Trophoblast cell (in vitro differentiated cells and primary cell): ENCODE measurements around the gene ADARB2.

Experiments used
- DNase-seq, 2 donors: peaks; one replicate each; pipeline ENCODE4 v3.0.0-alpha.2; 2016
- H2AFZ ChIP-seq: 2 replicates; pipeline ENCODE4 v1.6.1; 2013; ENCODE audit warnings: low read length, moderate library complexity, mild to moderate bottlenecking; ENCODE audit not compliant: insufficient read depth, poor library complexity
- H2AK5ac ChIP-seq: 2 replicates; pipeline ENCODE4 v1.6.1; 2013; ENCODE audit warnings: mild to moderate bottlenecking, low read length
- H2BK120ac ChIP-seq: 2 replicates; pipeline ENCODE4 v1.6.1; 2013; ENCODE audit warnings: low read length, mild to moderate bottlenecking, moderate library complexity; ENCODE audit not compliant: insufficient read depth, poor library complexity
- H2BK12ac ChIP-seq: 2 replicates; pipeline ENCODE4 v1.6.1; 2013; ENCODE audit warnings: mild to moderate bottlenecking, low read length, moderate library complexity
- H2BK5ac ChIP-seq: 2 replicates; pipeline ENCODE4 v1.6.1; 2013; ENCODE audit warnings: low read length, low read depth, moderate library complexity, mild to moderate bottlenecking; ENCODE audit not compliant: poor library complexity
- H3K14ac ChIP-seq: 2 replicates; pipeline ENCODE4 v1.6.1; 2013; ENCODE audit warnings: mild to moderate bottlenecking, low read length
- H3K18ac ChIP-seq: 2 replicates; pipeline ENCODE4 v1.6.1; 2013; ENCODE audit warnings: mild to moderate bottlenecking, low read length
- H3K23ac ChIP-seq: 2 replicates; pipeline ENCODE4 v1.6.1; 2013; ENCODE audit warnings: low read length
- H3K27ac ChIP-seq: 2 replicates; pipeline ENCODE4 v1.5.1; 2013; ENCODE audit warnings: low read depth, mild to moderate bottlenecking, inconsistent platforms, low read length, moderate library complexity
- H3K27me3 ChIP-seq: 2 replicates; pipeline ENCODE4 v1.6.1; 2013; ENCODE audit warnings: inconsistent platforms, mild to moderate bottlenecking, low read length, moderate library complexity; ENCODE audit not compliant: insufficient read depth
- H3K36me3 ChIP-seq, 2 experiments: 1 replicate in 1 of 2; 2 replicates in 1 of 2; pipeline ENCODE4 v1.6.1; 2013; ENCODE audit warnings: low read length in 2 of 2, mild to moderate bottlenecking in 2 of 2, moderate library complexity in 1 of 2; ENCODE audit not compliant: insufficient read depth in 2 of 2, control insufficient read depth in 1 of 2
- H3K4ac ChIP-seq: 2 replicates; pipeline ENCODE4 v1.6.1; 2013; ENCODE audit warnings: low read depth, mild to moderate bottlenecking, low read length, moderate library complexity
- H3K4me1 ChIP-seq, 2 experiments: 1 replicate in 1 of 2; 2 replicates in 1 of 2; pipeline ENCODE4 v1.6.1; 2013; ENCODE audit warnings: low read length in 2 of 2, mild to moderate bottlenecking in 2 of 2, moderate library complexity in 1 of 2; ENCODE audit not compliant: insufficient read depth in 2 of 2, control insufficient read depth in 1 of 2
- H3K4me2 ChIP-seq: 2 replicates; pipeline ENCODE4 v1.6.1; 2013; ENCODE audit warnings: inconsistent platforms, mild to moderate bottlenecking, low read length, moderate library complexity
- H3K4me3 ChIP-seq: 2 replicates; pipeline ENCODE4 v1.5.1; 2013; ENCODE audit warnings: mild to moderate bottlenecking, low read depth, low read length, inconsistent platforms
- H3K79me1 ChIP-seq: one replicate; pipeline ENCODE4 v1.6.1; 2013; ENCODE audit warnings: low read length
- H3K79me2 ChIP-seq: 2 replicates; pipeline ENCODE4 v1.6.1; 2013; ENCODE audit warnings: low read length, mild to moderate bottlenecking; ENCODE audit not compliant: control insufficient read depth, insufficient read depth, poor library complexity
- H3K9ac ChIP-seq: 2 replicates; pipeline ENCODE4 v1.6.1; 2013; ENCODE audit warnings: mild to moderate bottlenecking, low read length
- H3K9me3 ChIP-seq: 2 replicates; pipeline ENCODE4 v1.6.1; 2013; ENCODE audit warnings: low read depth, mild to moderate bottlenecking, control low read depth, inconsistent platforms, low read length; ENCODE audit not compliant: insufficient read depth
- H4K12ac ChIP-seq: 2 replicates; pipeline ENCODE4 v1.6.1; 2013; ENCODE audit warnings: low read depth, mild to moderate bottlenecking, low read length, moderate library complexity
- H4K8ac ChIP-seq: 2 replicates; pipeline ENCODE4 v1.6.1; 2013; ENCODE audit warnings: low read depth, mild to moderate bottlenecking, low read length, moderate library complexity
- H4K91ac ChIP-seq: one replicate; pipeline ENCODE4 v1.6.1; 2013; ENCODE audit warnings: low read depth, mild to moderate bottlenecking, low read length, moderate library complexity
- WGBS: extraction: QIAGEN DNeasy Blood & Tissue Kit; methylation state at CpG from one replicate; pipeline ENCODE4 v1.1.7; 2013; ENCODE audit warnings: missing lambda C conversion rate; ENCODE audit not compliant: insufficient read length, insufficient coverage; ENCODE audit errors: extremely low coverage; 5-methylcytosine and 5-hydroxymethylcytosine counted together

ADARB2 gene

GRCh38 chr10:1556496-1556895, 180.8 kb downstream of the ADARB2 start:
- Histone ChIP-seq H3K36me3 (no peaks in the 10 kb centered on the region), H3K79me2 (no peaks in the 10 kb centered on the region), H3K4me1 (no peaks in the 10 kb centered on the region), H2BK120ac (no peak overlapping the region), H3K79me1 (no peaks in the 10 kb centered on the region), H4K12ac (no peak overlapping the region), H4K91ac (no peak overlapping the region), H4K8ac (no peak overlapping the region), H3K23ac (no peak overlapping the region), H2BK5ac (no peak overlapping the region), H3K4me3 (no peak overlapping the region), H3K4me2 (no peak overlapping the region), H3K9me3 (no peaks in the 10 kb centered on the region), H3K27me3 (no peaks in the 10 kb centered on the region), H2AK5ac (no peak overlapping the region), H3K9ac (no peak overlapping the region), H2AFZ (no peak overlapping the region), H2BK12ac (no peak overlapping the region), H3K18ac (no peak overlapping the region), H3K4ac (no peak overlapping the region), H3K27ac (no peak overlapping the region), H3K14ac (no peak overlapping the region)
- no peak for DNase-seq
- no CpG with 5 or more reads among the region's 8 CpGs for WGBS

- H3K4ac ChIP-seq: no peak overlapping the region
- no peak for DNase-seq
- H4K91ac ChIP-seq: no peak overlapping the region
- no peak overlapping the region for H2AFZ ChIP-seq
- H3K18ac ChIP-seq: no peak overlapping the region
- no peaks in the 10 kb centered on the region for H3K79me1 ChIP-seq
- no peak overlapping the region for H3K23ac ChIP-seq
- H4K12ac ChIP-seq: no peak overlapping the region
- no peak overlapping the region for H4K8ac ChIP-seq
- H3K79me2 ChIP-seq: no peaks in the 10 kb centered on the region
- no peaks in the 10 kb centered on the region for H3K4me1 ChIP-seq
- no peak overlapping the region for H3K4me3 ChIP-seq
- H3K27me3 ChIP-seq: no peaks in the 10 kb centered on the region
- H3K9me3 ChIP-seq: no peaks in the 10 kb centered on the region
- H2BK120ac ChIP-seq: no peak overlapping the region
- H3K27ac ChIP-seq: no peak overlapping the region
- no peak overlapping the region for H3K9ac ChIP-seq
- H3K36me3 ChIP-seq: no peaks in the 10 kb centered on the region
- H2BK5ac ChIP-seq: no peak overlapping the region
- H3K4me2 ChIP-seq: no peak overlapping the region
- H2AK5ac ChIP-seq: no peak overlapping the region
- H3K14ac ChIP-seq: no peak overlapping the region
- no CpG with 5 or more reads among the region's 7 CpGs for WGBS
- no peak overlapping the region for H2BK12ac ChIP-seq
Observed at GRCh38 chr10:1553951-1554350, 183.4 kb downstream of the ADARB2 start.

GRCh38 chr10:1552881-1553670, 184.2 kb downstream of the ADARB2 start:
- Histone ChIP-seq H3K27ac (no peak overlapping the region), H3K4me2 (no peak overlapping the region), H3K27me3 (no peaks in the 10 kb centered on the region), H3K79me1 (no peaks in the 10 kb centered on the region), H3K36me3 (no peaks in the 10 kb centered on the region), H4K91ac (no peak overlapping the region), H3K4me1 (no peaks in the 10 kb centered on the region), H3K79me2 (no peaks in the 10 kb centered on the region), H2AK5ac (no peak overlapping the region), H3K18ac (no peak overlapping the region), H2AFZ (no peak overlapping the region), H4K12ac (no peak overlapping the region), H2BK12ac (no peak overlapping the region), H3K9me3 (peaks cover 1% of the 10 kb centered on the region), H3K9ac (no peak overlapping the region), H3K23ac (no peak overlapping the region), H3K14ac (no peak overlapping the region), H2BK120ac (no peak overlapping the region), H3K4me3 (no peak overlapping the region), H2BK5ac (no peak overlapping the region), H3K4ac (no peak overlapping the region), H4K8ac (no peak overlapping the region)
- DNase-seq: no peak
- WGBS: no CpG with 5 or more reads among the region's 30 CpGs

- Histone ChIP-seq H4K12ac (no peak overlapping the region), H3K36me3 (no peaks in the 10 kb centered on the region), H3K9me3 (peaks cover 7% of the 10 kb centered on the region), H3K27me3 (no peaks in the 10 kb centered on the region), H3K27ac (no peak overlapping the region), H3K4me3 (no peak overlapping the region), H2BK5ac (no peak overlapping the region), H3K79me1 (no peaks in the 10 kb centered on the region), H2BK120ac (no peak overlapping the region), H4K91ac (no peak overlapping the region), H2AK5ac (no peak overlapping the region), H3K14ac (no peak overlapping the region), H3K9ac (no peak overlapping the region), H3K4me2 (no peak overlapping the region), H4K8ac (no peak overlapping the region), H3K79me2 (no peaks in the 10 kb centered on the region), H3K23ac (no peak overlapping the region), H2BK12ac (no peak overlapping the region), H3K18ac (no peak overlapping the region), H3K4ac (no peak overlapping the region), H3K4me1 (no peaks in the 10 kb centered on the region), H2AFZ (no peak overlapping the region)
- no CpG with 5 or more reads among the region's 9 CpGs for WGBS
- DNase-seq: no peak
Observed at GRCh38 chr10:1552406-1552805, 184.9 kb downstream of the ADARB2 start.
